ENCODE results near the gene CDYL. TPM values are rescaled to one million over a fixed set of nuclear protein-coding genes. Genes with fewer than 3 reads are reported as not detected.

Gene CDYL
- total RNA-seq, 1 experiment from 2014 or later, result 60.8 TPM

GRCh38 chr6:4920914-4921410 lies 144.8 kb downstream of the CDYL start:
- CTCF ChIA-PET, result no interaction called here
- no peak for DNase-seq
- H3K79me2 ChIP-seq (ENCODE audit: low read depth), result 0 out of 2 replicates have a peak, but pooled peaks cover 9% of the 10 kb centered on the region

GRCh38 chr6:4922488-4923037 lies 146.4 kb downstream of the CDYL start:
- Histone ChIP-seq H2AFZ (no peak overlapping the region), H3K4me3 (no peak overlapping the region), H3K4me1 (replicated peaks; ENCODE audit: insufficient read depth) (no peaks in the 10 kb centered on the region), H4K20me1 (ENCODE audit: insufficient read depth) (no peaks in the 10 kb centered on the region), H3K36me3 (ENCODE audit: low read depth) (no peaks in the 10 kb centered on the region), H3K79me2 (ENCODE audit: low read depth) (0 out of 2 replicates have a peak, but pooled peaks cover 9% of the 10 kb centered on the region), H3K27ac (no peak overlapping the region), H3K9me3 (ENCODE audit: insufficient read depth, low read depth) (no peaks in the 10 kb centered on the region), H3F3A (ENCODE audit: insufficient read depth, low read depth) (no peaks in the 10 kb centered on the region), H3K9me2 (ENCODE audit: insufficient read depth) (no peaks in the 10 kb centered on the region), H3K4me2 (no peak overlapping the region), H3K27me3 (ENCODE audit: insufficient read depth, low read depth) (no peaks in the 10 kb centered on the region)
- BruUV-seq (replicated peaks), result no TSS peak
- POLR2A ChIA-PET (ENCODE audit: unreplicated experiment), result interaction anchor here (0.7 kb wide), 1 partner anchor 184 kb away, joined by 3 read pairs; no protein-coding TSS in a partner anchor
- CTCF ChIA-PET, result no interaction called here
- intact Hi-C loops (cut with micrococcal nuclease; ENCODE audit: unreplicated experiment), result no loop called here
- DNase-seq, result no peak
- TF ChIP-seq CTCF (conservative IDR thresholded peaks at IDR 0.05), result no peak
- TF ChIP-seq EZH2 (IDR thresholded peaks at IDR 0.05; ENCODE audit: low read depth), result no peak

More at GRCh38 chr6:4920914-4921410, 144.8 kb downstream of the CDYL start:
- no TSS peak for BruUV-seq (replicated peaks)
- no peak overlapping the region for H2AFZ ChIP-seq
- no peak for TF ChIP-seq EZH2 (IDR thresholded peaks at IDR 0.05; ENCODE audit: low read depth)
- TF ChIP-seq CTCF (conservative IDR thresholded peaks at IDR 0.05), result no peak
- no peaks in the 10 kb centered on the region for H3K9me2 ChIP-seq (ENCODE audit: insufficient read depth)
- H4K20me1 ChIP-seq (ENCODE audit: insufficient read depth), result no peaks in the 10 kb centered on the region
- no peaks in the 10 kb centered on the region for H3K36me3 ChIP-seq (ENCODE audit: low read depth)
- H3K4me1 ChIP-seq (replicated peaks; ENCODE audit: insufficient read depth), result no peaks in the 10 kb centered on the region
- H3K27me3 ChIP-seq (ENCODE audit: insufficient read depth, low read depth), result no peaks in the 10 kb centered on the region
- H3K4me2 ChIP-seq, result no peak overlapping the region
- H3F3A ChIP-seq (ENCODE audit: insufficient read depth, low read depth), result no peaks in the 10 kb centered on the region
- H3K27ac ChIP-seq, result no peak overlapping the region
- no peak overlapping the region for H3K4me3 ChIP-seq
- POLR2A ChIA-PET (ENCODE audit: unreplicated experiment), result no interaction called here
- H3K9me3 ChIP-seq (ENCODE audit: insufficient read depth, low read depth), result no peaks in the 10 kb centered on the region
- intact Hi-C loops (cut with micrococcal nuclease; ENCODE audit: unreplicated experiment), result no loop called here

- ChIA-PET POLR2A (ENCODE audit: unreplicated experiment) (interaction anchor here (0.7 kb wide), 1 partner anchor 185 kb away, joined by 3 read pairs; no protein-coding TSS in a partner anchor), CTCF (no interaction called here)
- Histone ChIP-seq H3K36me3 (ENCODE audit: low read depth) (no peaks in the 10 kb centered on the region), H3K79me2 (ENCODE audit: low read depth) (0 out of 2 replicates have a peak, but pooled peaks cover 9% of the 10 kb centered on the region), H3K9me2 (ENCODE audit: insufficient read depth) (no peaks in the 10 kb centered on the region), H3K9me3 (ENCODE audit: insufficient read depth, low read depth) (no peaks in the 10 kb centered on the region), H3K27ac (no peak overlapping the region), H3F3A (ENCODE audit: insufficient read depth, low read depth) (no peaks in the 10 kb centered on the region), H3K27me3 (ENCODE audit: insufficient read depth, low read depth) (no peaks in the 10 kb centered on the region), H2AFZ (no peak overlapping the region), H3K4me3 (no peak overlapping the region), H4K20me1 (ENCODE audit: insufficient read depth) (no peaks in the 10 kb centered on the region), H3K4me1 (replicated peaks; ENCODE audit: insufficient read depth) (no peaks in the 10 kb centered on the region), H3K4me2 (no peak overlapping the region)
- intact Hi-C loops (cut with micrococcal nuclease; ENCODE audit: unreplicated experiment), result no loop called here
- no peak for DNase-seq
- no peak for TF ChIP-seq EZH2 (IDR thresholded peaks at IDR 0.05; ENCODE audit: low read depth)
- no peak for TF ChIP-seq CTCF (conservative IDR thresholded peaks at IDR 0.05)
- BruUV-seq (replicated peaks), result no TSS peak
These were observed 146.9 kb downstream of the CDYL start for GRCh38 chr6:4923081-4923480.

All from PC-9 (cell line).